GM06990 (cell line): ENCODE results near the gene ACAA2.

ENCODE experiments used
- DNase-seq: peaks from one replicate; pipeline ENCODE4 v3.0.0-alpha.2; 2011; ENCODE audit not compliant: insufficient read length; ENCODE audit errors: extremely low read depth
- H3K27me3 ChIP-seq: replicated peaks from 2 replicates; pipeline ENCODE4 v1.6.0; 2011; ENCODE audit warnings: low read length; ENCODE audit not compliant: control insufficient read depth, insufficient read depth
- H3K36me3 ChIP-seq: 2 replicates; pipeline ENCODE4 v1.5.1; 2011; ENCODE audit warnings: low read length; ENCODE audit not compliant: control insufficient read depth, insufficient read depth
- H3K4me3 ChIP-seq: replicated peaks from 2 replicates; pipeline ENCODE4 v1.5.1; 2011; ENCODE audit warnings: low read depth, mild to moderate bottlenecking, control low read depth, low read length
- TF ChIP-seq, protein P1 (sequence below): IDR thresholded peaks from 2 replicates; pipeline ENCODE4 v1.5.1; 2011; ENCODE audit warnings: low read length, control low read depth, mild to moderate bottlenecking, inconsistent platforms; ENCODE audit not compliant: insufficient read depth, poor library complexity, severe bottlenecking

The ACAA2 gene

GRCh38 chr18:49756671-49757362 lies 56.5 kb downstream of the ACAA2 start:
- no peak for DNase-seq
- H3K4me3 ChIP-seq = no peak overlapping the region
- H3K27me3 ChIP-seq = no peaks in the 10 kb centered on the region; the same call in none of the 2 replicates
- H3K36me3 ChIP-seq = no peaks in the 10 kb centered on the region
- TF ChIP-seq, protein P1, sequence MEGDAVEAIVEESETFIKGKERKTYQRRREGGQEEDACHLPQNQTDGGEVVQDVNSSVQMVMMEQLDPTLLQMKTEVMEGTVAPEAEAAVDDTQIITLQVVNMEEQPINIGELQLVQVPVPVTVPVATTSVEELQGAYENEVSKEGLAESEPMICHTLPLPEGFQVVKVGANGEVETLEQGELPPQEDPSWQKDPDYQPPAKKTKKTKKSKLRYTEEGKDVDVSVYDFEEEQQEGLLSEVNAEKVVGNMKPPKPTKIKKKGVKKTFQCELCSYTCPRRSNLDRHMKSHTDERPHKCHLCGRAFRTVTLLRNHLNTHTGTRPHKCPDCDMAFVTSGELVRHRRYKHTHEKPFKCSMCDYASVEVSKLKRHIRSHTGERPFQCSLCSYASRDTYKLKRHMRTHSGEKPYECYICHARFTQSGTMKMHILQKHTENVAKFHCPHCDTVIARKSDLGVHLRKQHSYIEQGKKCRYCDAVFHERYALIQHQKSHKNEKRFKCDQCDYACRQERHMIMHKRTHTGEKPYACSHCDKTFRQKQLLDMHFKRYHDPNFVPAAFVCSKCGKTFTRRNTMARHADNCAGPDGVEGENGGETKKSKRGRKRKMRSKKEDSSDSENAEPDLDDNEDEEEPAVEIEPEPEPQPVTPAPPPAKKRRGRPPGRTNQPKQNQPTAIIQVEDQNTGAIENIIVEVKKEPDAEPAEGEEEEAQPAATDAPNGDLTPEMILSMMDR = no peak

GRCh38 chr18:49756135-49756534 lies 57.2 kb downstream of the ACAA2 start:
- Histone ChIP-seq H3K4me3 (no peak overlapping the region), H3K27me3 (no peaks in the 10 kb centered on the region; the same call in none of the 2 replicates), H3K36me3 (no peaks in the 10 kb centered on the region)
- TF ChIP-seq, protein P1 = no peak
- DNase-seq = no peak

- Histone ChIP-seq H3K27me3 (no peaks in the 10 kb centered on the region; the same call in none of the 2 replicates), H3K36me3 (no peaks in the 10 kb centered on the region), H3K4me3 (no peak overlapping the region)
- TF ChIP-seq, protein P1 = no peak
- DNase-seq = no peak
Measured at GRCh38 chr18:49755489-49755888, 57.8 kb downstream of the ACAA2 start.

DNA sequence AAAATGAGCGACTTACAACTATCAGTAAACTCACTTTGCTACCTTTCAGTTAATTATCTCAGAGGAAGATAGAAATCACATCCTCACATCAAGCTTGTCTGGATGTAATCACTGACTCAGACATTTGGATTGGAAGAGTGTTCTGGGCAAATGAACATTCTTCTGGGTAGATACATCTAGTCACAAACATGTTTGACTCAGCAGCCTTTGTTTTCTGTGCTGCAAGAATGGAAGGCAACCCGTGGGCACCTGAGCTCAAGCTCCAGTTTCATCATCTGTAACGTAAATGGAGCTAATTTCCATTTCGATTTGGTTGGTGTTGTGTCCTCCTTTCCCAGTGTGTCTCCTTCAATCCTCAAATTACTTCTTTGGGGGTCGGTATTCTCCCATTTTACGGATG lies 58.5 kb downstream of the ACAA2 start:
- Histone ChIP-seq H3K36me3 (no peaks in the 10 kb centered on the region), H3K4me3 (no peak overlapping the region), H3K27me3 (no peaks in the 10 kb centered on the region; the same call in none of the 2 replicates)
- no peak for DNase-seq
- TF ChIP-seq, protein P1 = no peak

DNA sequence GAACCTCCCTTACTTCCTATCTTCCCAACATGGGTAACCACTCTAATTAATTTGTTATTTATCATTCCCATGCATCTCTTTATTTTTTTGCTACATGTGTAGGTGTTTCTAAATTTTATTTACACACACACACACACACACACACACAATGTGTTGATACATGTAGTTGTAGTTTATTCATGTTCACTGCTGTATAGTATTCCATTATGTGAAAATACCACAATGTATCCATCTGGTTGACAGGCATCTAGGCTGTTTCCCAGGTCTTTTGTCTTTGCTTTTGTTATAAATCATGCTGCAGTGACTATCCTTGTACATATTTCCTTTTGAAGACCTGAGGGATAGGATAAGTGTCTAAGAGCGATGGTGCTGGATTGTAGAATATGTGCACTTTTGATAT lies 59.7 kb downstream of the ACAA2 start:
- no peaks in the 10 kb centered on the region for H3K36me3 ChIP-seq
- no peaks in the 10 kb centered on the region; the same call in none of the 2 replicates for H3K27me3 ChIP-seq
- TF ChIP-seq, protein P1 = no peak
- no peak overlapping the region for H3K4me3 ChIP-seq
- no peak for DNase-seq
